H1 (cell line): ENCODE data around the gene ONECUT3. TPM values are rescaled to one million over a fixed set of nuclear protein-coding genes. Genes with fewer than 3 reads are reported as not detected.

Experiments
- CBX8 ChIP-seq: fragments of 300-800, 300-1000 bp; sonication (generic); IDR thresholded peaks from 2 replicates; pipeline ENCODE4 v1.7.1; 2016; ENCODE audit warnings: low read depth, low read length, borderline replicate concordance
- SUZ12 ChIP-seq: fragments of 200-600 bp; sonication (generic); IDR thresholded peaks from 2 replicates; pipeline ENCODE4 v1.6.1; 2012; ENCODE audit warnings: mild to moderate bottlenecking, inconsistent platforms, low read length, moderate library complexity, mixed read lengths
- TBP ChIP-seq: IDR thresholded peaks from 2 replicates; pipeline ENCODE4 v1.6.1; 2011; ENCODE audit warnings: low read depth, low read length, improper control_type of control experiment
- TCF12 ChIP-seq: IDR thresholded peaks from 2 replicates; pipeline ENCODE4 v1.6.1; 2011; ENCODE audit warnings: low read depth, mild to moderate bottlenecking, low read length
- polyA plus RNA-seq, 7 experiments: library from polyadenylated mRNA; depleted of rRNA in 3 of 7; stranded (reverse) in 5 of 7; unstranded in 2 of 7; fragments of >200 nt in 5 of 7; fragments of 200-250 nt in 2 of 7; gene quantifications; 1 replicate in 5 of 7; 2 replicates in 1 of 7; 4 replicates in 1 of 7; pipeline versions ENCODE4 v1.2.1 to v1.2.3, GENCODE V29; 2011 to 2013; ENCODE audit warnings: missing spikeins in 2 of 7, mixed read lengths in 2 of 7
- total RNA-seq: library from RNA; stranded (reverse); fragmentation: NEBNext Ultra II Directional; extraction: Animal tissue kit (Norgen Biotek cat#: 25700); gene quantifications from 2 replicates; pipeline ENCODE4 v1.2.1, GENCODE V29; 2021

Gene ONECUT3
- total and polyA plus RNA-seq, 2 of the 8 experiments (the other 6 are each of a cell fraction or from before 2014, with no cell fraction given): not detected

GRCh38 chr19:1748873-1749341 lies 4.4 kb upstream of the ONECUT3 start (continued):
- TF ChIP-seq TCF12: 0 out of 2 replicates have a peak, but pooled peaks have one; percentile 23
- TF ChIP-seq TBP: peak; percentile 57; the same call in 1 of the 2 replicates
- TF ChIP-seq CBX8: peak; percentile 98; the same call in 1 of the 2 replicates
- no peak; the same call in none of the 2 replicates for TF ChIP-seq SUZ12
